Epithelial cell of esophagus (primary cell): ENCODE data around the gene KLF13.

Experiments used
- DNase-seq: peaks from one replicate; pipeline ENCODE4 v3.0.0; 2010; ENCODE audit warnings: low read depth
- H3K4me3 ChIP-seq: 2 replicates; pipeline ENCODE4 v1.5.1; 2011; ENCODE audit warnings: mild to moderate bottlenecking, low read length, control low read depth
- TF ChIP-seq, protein P1 (sequence below): IDR thresholded peaks from 2 replicates; pipeline ENCODE4 v1.5.1; 2011; ENCODE audit warnings: low read depth, mild to moderate bottlenecking, low read length, control low read depth, inconsistent platforms; ENCODE audit not compliant: insufficient read depth; ENCODE audit errors: missing control alignments

Gene KLF13

DNA sequence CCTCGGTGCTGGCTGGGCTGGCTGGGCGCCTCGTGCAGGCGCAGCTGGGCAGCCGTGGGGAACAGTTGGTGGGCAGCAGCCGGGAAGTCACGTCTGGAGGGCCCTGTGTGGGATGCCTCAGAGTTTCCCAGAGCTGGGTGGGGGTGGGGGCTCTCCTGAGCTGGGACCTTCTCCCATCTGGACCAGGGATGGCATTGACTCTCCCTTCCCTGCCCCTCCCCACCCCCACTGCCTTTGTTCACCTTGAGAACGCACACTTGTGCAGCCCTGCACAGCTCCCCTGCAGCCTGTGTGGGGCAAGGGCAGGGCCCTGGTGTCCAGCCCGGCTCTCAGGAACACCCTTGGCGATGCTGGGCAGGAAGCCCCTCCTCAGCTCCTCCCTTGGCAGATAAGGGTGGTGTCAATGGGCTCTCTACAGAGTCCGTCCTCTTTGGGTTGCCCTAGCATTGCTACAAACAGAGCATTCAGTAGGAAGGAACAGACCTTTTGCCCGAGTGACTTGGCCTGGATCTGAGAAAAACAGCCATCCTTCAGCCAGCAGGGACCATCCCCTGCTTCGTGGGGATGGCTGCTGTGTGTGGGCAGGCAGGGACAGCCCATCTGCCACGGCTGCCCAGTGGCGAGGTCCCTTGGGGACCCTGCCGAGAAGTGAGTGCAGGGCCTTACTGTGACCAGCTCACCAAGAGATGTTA lies 25.5 kb upstream of the KLF13 start:
- DNase-seq, result no peak
- H3K4me3 ChIP-seq, result no peak overlapping the region
- TF ChIP-seq, protein P1, sequence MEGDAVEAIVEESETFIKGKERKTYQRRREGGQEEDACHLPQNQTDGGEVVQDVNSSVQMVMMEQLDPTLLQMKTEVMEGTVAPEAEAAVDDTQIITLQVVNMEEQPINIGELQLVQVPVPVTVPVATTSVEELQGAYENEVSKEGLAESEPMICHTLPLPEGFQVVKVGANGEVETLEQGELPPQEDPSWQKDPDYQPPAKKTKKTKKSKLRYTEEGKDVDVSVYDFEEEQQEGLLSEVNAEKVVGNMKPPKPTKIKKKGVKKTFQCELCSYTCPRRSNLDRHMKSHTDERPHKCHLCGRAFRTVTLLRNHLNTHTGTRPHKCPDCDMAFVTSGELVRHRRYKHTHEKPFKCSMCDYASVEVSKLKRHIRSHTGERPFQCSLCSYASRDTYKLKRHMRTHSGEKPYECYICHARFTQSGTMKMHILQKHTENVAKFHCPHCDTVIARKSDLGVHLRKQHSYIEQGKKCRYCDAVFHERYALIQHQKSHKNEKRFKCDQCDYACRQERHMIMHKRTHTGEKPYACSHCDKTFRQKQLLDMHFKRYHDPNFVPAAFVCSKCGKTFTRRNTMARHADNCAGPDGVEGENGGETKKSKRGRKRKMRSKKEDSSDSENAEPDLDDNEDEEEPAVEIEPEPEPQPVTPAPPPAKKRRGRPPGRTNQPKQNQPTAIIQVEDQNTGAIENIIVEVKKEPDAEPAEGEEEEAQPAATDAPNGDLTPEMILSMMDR, result no peak

DNA sequence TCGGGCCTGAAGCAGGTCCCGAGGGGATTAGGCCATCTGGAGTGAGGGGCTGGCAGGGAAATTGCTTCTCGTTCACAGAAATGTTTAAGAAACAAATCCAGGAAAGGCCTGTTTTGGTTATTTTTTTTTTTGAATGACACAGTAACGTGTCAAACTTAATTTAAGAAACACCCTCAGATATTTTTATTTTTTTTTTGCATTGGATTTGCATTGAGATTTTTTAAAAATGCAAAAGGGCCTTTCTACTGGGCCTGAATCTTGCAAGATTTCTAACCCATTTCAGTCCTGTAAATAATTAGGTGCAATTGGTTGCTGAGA lies 25.0 kb upstream of the KLF13 start:
- no peak for DNase-seq
- H3K4me3 ChIP-seq, result no peak overlapping the region
- TF ChIP-seq, protein P1, result no peak

DNA sequence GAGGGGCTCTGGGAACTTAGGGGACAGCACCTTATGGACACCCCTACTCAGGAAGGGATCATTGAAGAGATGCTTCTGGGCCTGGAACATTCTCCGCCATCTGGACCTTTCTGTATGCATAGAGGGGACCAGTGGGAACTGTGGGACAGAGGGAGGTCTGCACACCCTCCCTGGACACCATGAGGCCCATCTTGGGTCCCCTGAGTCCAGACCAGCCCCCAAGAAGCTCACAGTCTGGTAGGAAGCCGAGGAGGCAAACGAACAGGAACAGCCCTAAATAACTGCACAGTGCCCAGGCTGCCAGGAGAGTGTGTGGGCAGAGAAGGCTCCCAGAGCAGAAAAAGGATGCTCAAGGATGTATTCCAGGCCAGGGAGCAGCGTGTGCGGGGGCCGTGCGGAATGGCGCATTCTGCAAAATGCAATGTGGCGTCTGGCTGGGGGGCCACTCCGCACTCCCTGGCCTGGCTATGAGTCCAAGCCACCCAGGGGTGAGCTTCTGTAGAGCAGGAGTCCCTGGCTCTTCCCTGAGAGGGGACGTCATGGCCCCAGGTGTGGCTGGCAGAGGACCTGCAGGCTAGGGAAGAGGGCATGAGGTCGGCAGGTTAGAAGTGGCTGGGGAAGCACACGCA lies 24.5 kb upstream of the KLF13 start:
- no peak overlapping the region for H3K4me3 ChIP-seq
- no peak for DNase-seq
- TF ChIP-seq, protein P1, result no peak

DNA sequence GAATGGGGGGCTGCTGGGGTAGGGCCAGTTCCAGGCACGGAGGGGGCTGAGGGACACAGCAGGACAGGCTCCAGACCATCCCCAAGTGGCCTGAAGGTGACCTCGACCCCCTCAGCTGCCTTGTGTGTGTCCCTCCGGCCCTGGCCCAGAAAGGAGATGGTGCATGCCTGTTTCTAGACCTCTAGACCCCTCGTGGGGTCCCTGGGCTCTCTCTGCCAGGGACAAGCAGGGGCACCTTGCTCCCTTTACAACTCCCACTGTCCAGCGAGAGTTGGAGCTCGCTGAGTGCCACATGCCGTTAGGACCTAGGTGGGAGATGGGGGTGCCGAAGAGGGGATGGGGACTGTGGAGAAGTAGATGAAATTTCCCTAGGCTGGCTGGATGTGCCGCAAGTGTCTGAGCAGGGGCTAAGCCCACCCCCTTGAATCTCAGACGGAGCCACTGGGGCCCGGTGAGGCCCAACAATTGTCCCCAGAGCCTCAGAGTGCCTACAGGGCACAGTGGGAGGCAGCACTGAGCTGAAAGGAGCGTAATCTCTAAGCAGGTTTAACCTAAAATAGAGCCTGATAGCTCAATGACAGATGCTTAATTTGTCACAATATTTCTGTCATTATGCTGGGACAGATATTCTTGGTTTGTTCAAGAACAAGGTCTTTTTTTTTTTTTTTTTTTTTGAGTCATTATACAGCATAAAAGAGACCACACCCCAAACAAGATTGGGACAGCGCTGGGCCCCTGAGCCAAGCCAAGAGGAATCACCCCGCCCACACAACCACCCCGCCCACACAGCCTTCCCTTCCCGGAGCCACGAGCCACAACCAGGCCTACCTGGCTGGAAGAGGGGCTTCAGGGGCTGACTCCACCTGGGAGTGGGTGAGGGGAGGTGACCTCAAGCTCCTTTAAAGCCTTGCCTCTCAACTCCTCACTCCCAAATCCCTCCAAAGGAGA lies 23.6 kb upstream of the KLF13 start:
- DNase-seq, result peak; percentile 32
- TF ChIP-seq, protein P1, result peak; percentile 33
- no peak overlapping the region for H3K4me3 ChIP-seq

DNA sequence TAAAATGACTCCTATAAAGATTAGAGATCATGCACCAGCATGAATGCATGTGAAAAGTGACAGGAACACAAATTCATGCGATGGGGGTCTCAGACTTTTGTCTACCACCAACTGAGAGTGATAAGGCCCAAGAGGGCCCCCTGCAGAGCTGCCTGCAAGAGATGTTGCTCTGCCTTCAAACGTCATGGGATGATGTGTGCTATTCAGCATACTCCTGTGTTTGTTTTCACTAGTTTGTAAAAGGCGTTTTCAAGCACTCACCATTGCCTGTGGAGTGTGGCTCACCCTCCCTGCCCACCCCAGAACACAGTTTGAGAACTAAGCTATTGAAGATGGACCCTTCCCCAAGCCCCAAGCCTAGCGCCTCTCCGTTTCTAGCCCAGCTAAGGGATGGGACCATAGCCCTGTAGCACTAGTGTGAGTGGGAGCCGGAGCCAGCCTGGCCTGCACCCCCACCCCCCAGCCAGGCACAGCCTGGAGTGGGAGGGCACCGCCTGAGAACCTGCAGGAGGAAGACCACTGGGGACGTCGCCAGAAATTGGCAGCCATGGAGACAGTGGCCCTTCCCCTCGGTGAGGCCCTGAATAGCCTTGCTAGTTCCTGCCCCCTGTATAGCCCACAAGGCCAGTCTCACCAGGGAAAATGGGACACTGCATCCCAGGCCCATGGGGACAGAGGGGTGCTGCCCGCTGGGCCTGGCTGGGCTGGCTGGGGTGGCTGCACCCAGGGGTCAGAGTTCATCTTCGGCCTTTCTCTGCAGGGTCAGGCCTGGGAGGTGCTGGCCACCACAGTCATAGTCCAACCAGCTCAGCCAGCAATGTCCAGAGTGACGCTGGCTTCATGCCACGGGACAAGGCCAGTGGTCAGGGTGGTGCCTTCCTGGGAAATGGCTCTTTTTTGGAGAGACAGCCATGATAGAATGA lies 22.6 kb upstream of the KLF13 start:
- TF ChIP-seq, protein P1, result no peak
- no peak for DNase-seq
- no peak overlapping the region for H3K4me3 ChIP-seq

DNA sequence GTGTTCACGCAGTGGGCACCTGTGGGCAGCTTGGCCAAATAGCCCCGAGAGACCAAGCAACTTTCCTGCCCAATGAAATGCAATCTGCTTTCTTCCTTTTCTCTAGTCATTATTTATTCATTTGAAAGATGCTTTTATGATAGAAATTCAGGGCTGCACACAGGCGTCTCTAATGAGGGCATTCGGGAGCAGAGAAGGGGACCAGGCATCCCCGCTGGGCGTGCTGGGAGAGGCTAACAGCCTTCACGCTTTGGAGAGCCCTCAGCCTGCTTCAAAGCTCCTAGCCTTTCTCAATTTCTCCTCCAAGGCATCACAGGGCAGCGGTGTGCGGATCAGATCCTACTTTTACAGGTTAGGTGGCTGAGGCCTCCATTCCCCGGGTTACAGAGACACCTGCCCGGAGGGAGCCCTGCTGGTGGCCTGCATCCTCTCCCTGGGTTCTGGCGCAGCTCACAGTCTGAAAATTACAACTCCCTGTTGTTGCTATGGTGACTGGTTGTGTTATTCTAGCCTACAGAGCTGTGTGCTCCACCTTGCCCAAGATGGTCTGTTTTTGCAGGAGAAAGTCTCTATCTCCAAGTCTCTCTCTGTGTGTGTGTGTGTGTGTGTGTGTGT lies 21.8 kb upstream of the KLF13 start:
- no peak for DNase-seq
- TF ChIP-seq, protein P1, result no peak

More for the DNA sequence above, 21.8 kb upstream of the KLF13 start:
- H3K4me3 ChIP-seq, result no peak overlapping the region
